Stimulated activated naive CD4-positive, alpha-beta T cell treated with Interleukin-2 at 50 U/mL for 16 hours (primary cell): ENCODE measurements around the gene EFHC2.
"Not testable (repeated sequence)": the region's sequence is repeated elsewhere in the genome, so short reads cannot be mapped to it uniquely, and the experiment has no call there.

ENCODE experiments used
- DNase-seq: peaks from one replicate; lab custom pipeline; 2025; lab: John Stamatoyannopoulos, UW

EFHC2 gene

GRCh38 chrX:44234116-44234515, 109.4 kb downstream of the EFHC2 start:
- no peak for DNase-seq

DNA sequence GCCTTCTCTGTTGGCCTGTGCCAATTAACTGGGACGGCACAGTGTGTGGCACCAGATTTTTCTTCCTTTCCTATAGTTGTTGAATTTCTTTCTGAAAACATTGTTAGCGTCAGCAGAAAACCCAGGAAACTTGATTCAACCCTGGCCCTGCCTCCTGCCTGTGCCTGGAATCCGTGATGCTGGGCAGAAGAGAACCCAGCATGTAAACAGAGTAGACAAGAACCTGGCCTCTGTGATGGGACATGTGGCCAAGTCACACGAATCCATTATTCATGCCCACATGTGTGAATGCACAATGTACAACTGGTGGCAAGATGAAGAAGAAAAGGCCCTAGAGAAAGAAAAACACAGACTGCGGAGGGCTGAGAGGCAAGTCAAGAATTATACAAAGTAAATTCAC, 111.4 kb downstream of the EFHC2 start:
- DNase-seq, result no peak

- DNase-seq, result no peak
Measured at GRCh38 chrX:44228621-44229020, 114.9 kb downstream of the EFHC2 start.

DNA sequence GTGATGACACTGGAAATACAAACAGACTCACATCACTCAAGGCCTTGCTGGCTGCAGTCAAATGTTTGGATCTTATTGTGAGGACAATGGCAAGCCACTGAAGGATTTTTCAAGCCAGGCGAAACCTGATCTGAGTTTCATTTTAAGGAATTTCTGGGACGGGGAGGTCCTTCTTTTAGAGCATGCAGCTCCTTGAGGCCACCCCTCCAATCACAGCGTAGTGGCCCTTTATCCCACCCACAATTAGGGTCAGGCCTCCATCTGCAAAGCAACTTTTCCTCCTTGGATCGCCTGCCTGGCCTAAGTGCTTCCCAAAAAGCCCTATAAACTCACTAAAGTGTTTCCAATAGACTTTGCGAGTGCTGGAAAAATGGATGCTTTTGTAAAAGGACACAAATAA, 115.5 kb downstream of the EFHC2 start:
- DNase-seq, result no peak

DNA sequence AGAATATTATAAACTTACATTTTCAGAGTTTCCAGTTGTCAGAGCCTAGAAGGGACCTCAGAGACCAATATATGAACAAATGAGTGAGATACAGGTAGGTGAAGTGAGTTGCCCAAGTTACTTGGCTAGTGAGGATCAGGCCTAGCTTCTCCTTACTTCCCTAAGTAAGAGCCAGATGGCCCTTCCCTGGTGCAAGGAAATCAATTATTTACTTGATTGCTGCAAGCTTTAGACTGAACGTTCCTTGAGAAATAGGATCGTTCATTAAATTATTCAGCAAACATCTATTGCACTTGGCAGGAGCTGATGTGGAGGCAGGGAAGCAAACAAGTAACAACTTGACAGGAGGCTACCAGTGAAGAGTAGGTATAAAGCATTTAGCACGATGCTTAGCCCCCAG, 117.8 kb downstream of the EFHC2 start:
- no peak for DNase-seq

DNA sequence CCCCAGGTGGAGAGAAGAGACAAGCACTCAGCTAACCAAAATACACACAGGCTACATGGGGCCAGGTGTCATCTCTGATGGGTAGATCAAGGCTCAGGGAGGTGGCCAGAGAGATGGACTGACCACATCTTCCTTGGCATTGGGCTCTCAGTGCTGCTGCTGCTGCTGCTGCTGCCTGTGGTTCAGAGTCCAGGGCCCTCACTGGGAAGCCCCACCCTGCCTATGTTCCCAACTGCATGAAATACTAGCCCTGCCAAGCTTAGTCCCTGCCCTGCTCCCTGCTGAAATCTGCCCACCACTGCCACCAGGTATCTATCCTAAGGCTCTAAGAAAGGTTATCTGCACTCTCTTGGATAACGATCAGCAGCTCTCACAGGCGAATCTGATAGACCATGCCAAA, 118.7 kb downstream of the EFHC2 start:
- DNase-seq, result no peak

DNA sequence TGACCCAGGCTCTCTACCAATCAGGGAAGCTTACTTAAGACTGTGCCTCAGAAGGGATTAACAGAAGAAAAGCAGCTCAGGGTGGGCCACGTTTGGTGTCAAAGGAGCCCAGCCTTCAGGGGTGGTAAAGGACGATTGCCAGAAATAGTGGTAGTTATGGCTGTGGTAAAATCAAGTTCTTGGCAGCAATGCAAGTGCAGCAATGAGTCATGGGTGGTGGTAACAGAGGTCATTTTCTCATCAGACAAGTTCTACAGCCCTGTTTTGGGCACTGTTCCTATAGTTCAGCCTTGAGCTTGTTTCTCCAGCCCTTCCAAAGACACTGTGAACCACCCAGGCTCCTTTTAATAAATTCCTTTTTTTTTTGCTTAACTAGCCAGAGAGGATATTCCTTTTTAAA, 120.3 kb downstream of the EFHC2 start:
- no peak for DNase-seq

DNA sequence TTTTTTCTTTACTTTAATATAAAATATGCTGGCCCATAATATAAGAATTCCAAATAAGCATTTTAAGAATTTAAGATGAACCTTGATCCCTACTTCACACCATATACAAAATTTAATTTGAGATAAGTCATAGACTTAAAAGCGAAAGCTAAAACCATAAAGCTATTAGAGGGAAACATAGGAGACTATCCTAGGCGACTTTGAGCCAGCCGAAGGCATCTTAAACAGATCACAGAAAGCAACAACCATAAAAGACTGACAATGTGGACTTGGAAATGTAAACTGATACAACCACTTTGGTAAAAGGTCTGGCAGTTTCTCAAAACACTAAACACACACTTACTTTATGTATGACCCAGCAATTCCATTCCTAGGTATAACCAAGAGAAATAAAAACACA, 125.0 kb downstream of the EFHC2 start:
- DNase-seq, result no peak

- no peak for DNase-seq
Measured at GRCh38 chrX:44216171-44216570, 127.3 kb downstream of the EFHC2 start.

GRCh38 chrX:44203791-44204190, 139.7 kb downstream of the EFHC2 start:
- DNase-seq, result no peak

- DNase-seq, result no peak
Measured at GRCh38 chrX:44202596-44202995, 140.9 kb downstream of the EFHC2 start.

GRCh38 chrX:44189116-44189515, 154.4 kb downstream of the EFHC2 start:
- DNase-seq, result no peak

GRCh38 chrX:44187915-44188314, 155.6 kb downstream of the EFHC2 start:
- not testable (repeated sequence) for DNase-seq

DNA sequence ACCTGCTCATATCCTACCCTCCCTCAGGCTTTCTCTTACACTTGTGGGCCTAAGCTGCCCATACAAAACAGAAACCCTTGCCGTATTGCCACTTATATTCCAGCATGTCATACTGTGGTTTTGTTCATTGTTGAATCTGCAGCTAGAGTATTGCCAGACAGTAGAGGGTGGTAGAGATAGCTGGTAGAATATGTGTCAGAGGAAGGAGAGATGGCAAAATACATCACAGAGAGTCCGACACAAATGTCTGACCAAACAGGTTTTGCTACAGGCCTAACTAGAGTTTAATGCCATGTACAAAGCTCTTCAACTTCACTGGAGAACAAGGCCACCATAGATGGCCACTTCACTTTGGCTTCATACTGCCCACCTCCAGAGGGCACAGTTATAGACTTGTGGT, 160.1 kb downstream of the EFHC2 start:
- no peak for DNase-seq

DNA sequence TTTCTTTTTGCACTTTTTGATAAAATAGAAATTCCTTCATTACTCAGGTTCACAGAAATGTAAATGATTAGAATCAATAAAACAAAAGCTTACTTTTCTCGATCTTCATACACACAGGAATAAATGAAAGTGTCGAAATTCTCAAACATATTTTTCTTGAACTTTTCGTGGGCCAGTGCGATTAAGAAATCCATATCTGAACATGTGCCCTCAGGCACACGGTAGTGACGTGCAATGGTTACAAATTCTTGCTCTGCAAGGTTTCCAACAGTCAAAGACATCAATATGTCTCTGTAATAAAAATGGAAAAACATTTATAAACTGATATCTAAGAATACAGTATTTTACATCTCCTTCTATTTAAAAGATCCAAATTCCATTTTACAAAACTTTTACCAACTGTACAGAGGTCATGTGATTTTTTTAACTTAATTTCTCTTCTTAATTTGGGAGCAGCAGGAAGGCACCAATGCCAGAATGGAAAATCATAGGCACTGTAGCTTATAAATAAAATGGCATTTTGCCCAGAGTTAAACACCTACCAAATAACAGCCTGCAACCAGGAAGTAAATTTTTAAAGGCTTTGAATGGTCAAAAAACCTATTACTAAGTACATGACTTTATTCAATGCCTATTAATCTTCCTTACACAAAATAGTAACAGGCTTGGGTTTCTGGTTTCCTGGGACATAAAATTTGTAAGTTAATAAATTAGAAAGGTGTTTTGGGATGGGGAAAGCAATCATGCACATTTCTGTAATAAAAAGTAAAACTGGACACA, 165.0 kb downstream of the EFHC2 start:
- no peak for DNase-seq

- DNase-seq, result no peak
Measured at GRCh38 chrX:44175455-44175854, 168.0 kb downstream of the EFHC2 start.

GRCh38 chrX:44174061-44174460, 169.4 kb downstream of the EFHC2 start:
- DNase-seq, result no peak

GRCh38 chrX:44173219-44173618, 170.3 kb downstream of the EFHC2 start:
- no peak for DNase-seq

- no peak for DNase-seq
Measured at GRCh38 chrX:44167116-44167515, 176.4 kb downstream of the EFHC2 start.

DNA sequence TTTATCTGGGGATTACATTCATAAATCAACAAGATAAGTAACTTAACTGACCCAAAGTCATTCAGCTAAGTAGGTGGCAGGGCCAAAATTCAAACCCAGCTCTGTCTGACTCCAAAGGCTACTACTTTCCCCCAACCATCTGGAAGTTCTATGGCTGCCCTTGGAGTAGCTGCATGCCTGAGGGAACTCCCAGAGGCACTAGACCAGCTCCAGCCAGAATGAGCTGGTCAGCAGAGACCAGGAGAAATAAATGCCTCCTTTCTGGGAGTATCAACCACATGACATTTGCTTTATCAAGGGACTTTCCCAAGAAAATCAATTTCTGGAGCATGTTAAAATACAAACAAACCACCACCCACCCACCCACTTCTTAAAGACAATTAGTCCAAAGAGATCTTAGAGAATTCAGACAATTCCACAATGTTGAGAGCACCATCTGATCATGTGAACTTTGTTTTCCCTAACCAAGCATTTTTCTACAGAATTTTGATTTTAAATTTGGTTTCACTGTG, 180.5 kb downstream of the EFHC2 start:
- DNase-seq, result no peak

- no peak for DNase-seq
Measured at GRCh38 chrX:44157858-44158257, 185.6 kb downstream of the EFHC2 start.

GRCh38 chrX:44157283-44157682, 186.2 kb downstream of the EFHC2 start:
- DNase-seq, result no peak

DNA sequence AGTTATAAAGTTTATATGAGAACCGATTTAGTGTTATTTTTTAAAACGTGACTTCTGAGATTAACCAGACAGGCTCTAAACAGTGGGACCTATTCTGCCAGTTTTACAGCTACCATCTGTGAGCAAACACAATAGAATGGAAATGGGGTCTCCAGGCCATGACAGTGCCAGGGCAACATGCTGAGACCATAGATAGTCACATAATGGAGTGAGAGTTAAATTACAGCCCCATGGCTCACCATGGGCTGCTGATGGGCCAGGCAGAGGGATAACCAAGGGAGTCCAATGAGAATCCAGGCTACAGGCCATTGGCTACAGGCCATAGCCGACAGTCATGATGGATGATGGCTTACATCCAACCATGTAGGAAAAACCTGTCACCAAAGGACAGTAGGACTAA, 186.7 kb downstream of the EFHC2 start:
- DNase-seq, result no peak

DNA sequence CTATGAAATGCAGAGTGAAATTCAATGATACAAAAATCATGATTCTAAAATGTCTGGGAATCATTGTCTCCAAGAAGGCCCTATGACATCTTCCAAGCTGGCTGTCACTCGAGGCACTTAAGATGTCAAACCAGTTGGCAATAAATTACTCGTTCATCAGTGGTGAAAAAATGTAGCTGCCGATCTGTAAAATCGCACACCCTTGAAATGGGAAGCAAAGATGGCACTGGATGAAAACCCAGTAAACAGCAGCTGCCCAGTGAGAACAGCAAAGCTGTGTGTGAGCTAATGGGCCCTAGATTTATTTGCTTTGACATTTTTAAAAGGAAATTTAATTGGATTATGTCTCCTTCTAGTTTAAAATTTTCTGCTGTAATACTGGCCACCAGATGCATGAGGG, 188.3 kb downstream of the EFHC2 start:
- no peak for DNase-seq
